HG02840 (cell line): ENCODE results near the gene SMIM12.

Source experiments
- ATAC-seq: cut with Tn5 transposase; IDR thresholded peaks from one replicate; pipeline ENCODE4 v1.9.1; 2021; ENCODE audit warnings: mild to moderate bottlenecking, moderate library complexity, moderate number of reproducible peaks; ENCODE audit not compliant: unreplicated experiment, low FRiP score

The SMIM12 gene

DNA sequence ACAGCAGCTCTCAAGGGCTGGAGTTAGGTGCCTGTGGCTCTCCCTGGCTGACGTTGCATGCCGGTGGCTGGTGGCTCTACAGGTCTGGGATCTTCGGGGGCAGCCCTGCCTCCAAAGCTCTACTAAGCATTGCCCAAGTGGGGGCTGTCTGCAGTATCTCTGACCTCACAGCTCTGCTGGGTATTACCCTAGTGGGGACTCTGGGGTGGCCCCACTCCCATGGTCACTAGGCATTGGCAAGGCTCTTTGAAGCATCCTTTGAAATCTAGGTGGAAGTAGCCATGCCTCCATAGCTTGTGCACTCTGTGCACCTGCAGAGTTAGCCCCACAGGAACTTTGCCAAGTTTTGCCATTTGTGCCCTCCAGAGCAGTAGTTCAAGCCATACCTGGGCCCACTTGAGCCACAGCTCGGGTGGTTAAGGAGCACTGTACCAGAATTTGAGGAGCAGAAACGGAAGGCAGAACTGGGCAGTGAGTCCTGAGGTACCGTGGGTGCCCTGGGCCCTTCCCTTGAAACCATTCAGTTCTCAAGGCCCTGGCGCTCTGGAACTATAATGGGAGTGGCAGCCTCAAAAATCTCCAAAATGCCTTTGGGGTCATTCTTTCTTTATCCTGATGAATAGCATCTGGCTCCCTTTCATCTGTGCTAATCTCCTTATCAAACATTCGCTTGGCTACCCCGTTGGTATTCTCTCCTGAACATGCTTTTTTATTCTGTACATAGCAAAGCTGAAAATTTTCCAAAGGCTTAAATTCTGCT is 51.3 kb downstream of the SMIM12 start:
- no peak for ATAC-seq

DNA sequence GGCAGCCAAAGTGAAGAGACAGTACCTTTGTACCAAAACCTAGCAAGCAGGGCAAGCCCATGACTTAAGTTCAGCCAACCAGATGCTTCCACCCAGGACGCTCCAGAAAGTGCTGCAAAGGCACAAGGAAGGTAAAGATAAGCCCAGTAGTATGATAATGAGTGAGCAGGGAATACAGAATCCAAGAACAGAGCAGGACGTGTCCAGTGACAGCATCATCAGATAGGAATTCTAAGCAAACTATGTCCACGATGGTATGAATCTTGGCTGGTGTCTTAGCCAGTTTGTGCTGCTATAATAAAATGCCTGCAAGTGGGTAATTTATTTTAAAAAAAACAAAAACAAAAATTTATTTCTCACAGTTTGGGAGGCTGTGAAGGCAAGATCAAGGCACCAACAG is 53.2 kb downstream of the SMIM12 start:
- ATAC-seq, result no peak

DNA sequence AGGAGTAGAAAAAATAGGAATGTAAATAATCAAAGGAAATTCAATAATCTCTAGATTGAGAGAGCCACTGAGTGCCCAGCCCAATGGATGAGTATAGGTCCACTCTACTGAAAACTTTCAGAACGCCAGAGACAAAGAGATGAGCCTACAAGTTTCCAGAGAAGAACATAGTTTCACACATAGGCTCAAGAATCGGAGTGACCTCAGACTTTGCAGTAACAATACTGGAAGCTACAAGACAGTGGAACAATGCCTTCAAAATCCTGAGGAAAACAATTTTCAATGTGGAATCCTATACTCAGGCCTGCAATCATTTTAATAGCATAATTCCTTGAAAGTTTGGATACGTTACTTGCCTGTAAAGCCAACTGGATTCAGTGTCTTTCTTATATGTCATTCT is 55.8 kb downstream of the SMIM12 start:
- no peak for ATAC-seq
